ENCODE results near the gene PMEPA1.
A peak's percentile ranks its signal among the peaks of the same experiment; 100 is the strongest.

Gene PMEPA1

GRCh38 chr20:57709823-57710799 is at the start of gene PMEPA1:
PMEPA1 (minus strand) TSS chr20:57710015; CDS start chr20:57709582, 433 bp downstream.
- peak; percentile 92 for DNase-seq (ENCODE audit: low spot score)

GRCh38 chr20:57757767-57758166 is 48.0 kb upstream of the PMEPA1 start:
- DNase-seq (ENCODE audit: low spot score): no peak

- no peak for DNase-seq (ENCODE audit: low spot score)
Measured at GRCh38 chr20:57756921-57757320, 47.1 kb upstream of the PMEPA1 start.

GRCh38 chr20:57756213-57756612 is 46.4 kb upstream of the PMEPA1 start:
- DNase-seq (ENCODE audit: low spot score): no peak

GRCh38 chr20:57755609-57756008 is 45.8 kb upstream of the PMEPA1 start:
- no peak for DNase-seq (ENCODE audit: low spot score)

- no peak for DNase-seq (ENCODE audit: low spot score)
Measured at GRCh38 chr20:57754190-57754589, 44.4 kb upstream of the PMEPA1 start.

GRCh38 chr20:57753332-57754164 is 43.7 kb upstream of the PMEPA1 start:
- no peak for DNase-seq (ENCODE audit: low spot score)

GRCh38 chr20:57751411-57751810 is 41.6 kb upstream of the PMEPA1 start:
- no peak for DNase-seq (ENCODE audit: low spot score)

- no peak for DNase-seq (ENCODE audit: low spot score)
Measured at GRCh38 chr20:57749869-57750268, 40.1 kb upstream of the PMEPA1 start.

- DNase-seq (ENCODE audit: low spot score): no peak
Measured at GRCh38 chr20:57749131-57749690, 39.4 kb upstream of the PMEPA1 start.

GRCh38 chr20:57748601-57749130 is 38.9 kb upstream of the PMEPA1 start:
- peak; percentile 88 for DNase-seq (ENCODE audit: low spot score)

- no peak for DNase-seq (ENCODE audit: low spot score)
Measured at GRCh38 chr20:57747861-57748481, 38.2 kb upstream of the PMEPA1 start.

- DNase-seq (ENCODE audit: low spot score): no peak
Measured at GRCh38 chr20:57746832-57747404, 37.1 kb upstream of the PMEPA1 start.

- no peak for DNase-seq (ENCODE audit: low spot score)
Measured at GRCh38 chr20:57746201-57746600, 36.4 kb upstream of the PMEPA1 start.

GRCh38 chr20:57744206-57744605 is 34.4 kb upstream of the PMEPA1 start:
- DNase-seq (ENCODE audit: low spot score): no peak

GRCh38 chr20:57743450-57744095 is 33.8 kb upstream of the PMEPA1 start:
- peak; percentile 31 for DNase-seq (ENCODE audit: low spot score)

GRCh38 chr20:57742507-57743181 is 32.8 kb upstream of the PMEPA1 start:
- no peak for DNase-seq (ENCODE audit: low spot score)

GRCh38 chr20:57738484-57738883 is 28.7 kb upstream of the PMEPA1 start:
- no peak for DNase-seq (ENCODE audit: low spot score)

- DNase-seq (ENCODE audit: low spot score): no peak
Measured at GRCh38 chr20:57738053-57738452, 28.2 kb upstream of the PMEPA1 start.

- DNase-seq (ENCODE audit: low spot score): no peak
Measured at GRCh38 chr20:57737349-57737748, 27.5 kb upstream of the PMEPA1 start.

Data from LoVo (cell line).